Liver (tissue), 9 donors: Measurements from ENCODE around the gene PMS1. TPM values are rescaled to one million over a fixed set of nuclear protein-coding genes. Genes with fewer than 3 reads are reported as not detected.

Experiments used
- DNase-seq: peaks from one replicate; pipeline ENCODE4 v3.0.0-alpha.2; 2017; ENCODE audit warnings: low spot score
- H3K27ac ChIP-seq, 2 donors: one replicate each; pipeline ENCODE4 v1.7.0; 2013; ENCODE audit warnings: inconsistent platforms in 2 of 2, low read length in 2 of 2, control low read depth in 1 of 2, low read depth in 1 of 2, mild to moderate bottlenecking in 1 of 2
- H3K27me3 ChIP-seq, 4 donors: one replicate each; pipeline versions ENCODE4 v1.6.1 to v1.7.0; 2013; ENCODE audit warnings: low read length in 3 of 4, inconsistent platforms in 1 of 4, mild to moderate bottlenecking in 1 of 4, moderate library complexity in 1 of 4; ENCODE audit not compliant: control insufficient read depth in 4 of 4, insufficient read depth in 4 of 4
- H3K36me3 ChIP-seq, 4 donors: one replicate each; pipeline versions ENCODE4 v1.6.1 to v1.7.0; 2013; ENCODE audit warnings: low read length in 3 of 4, mild to moderate bottlenecking in 3 of 4, low read depth in 1 of 4, moderate library complexity in 1 of 4; ENCODE audit not compliant: control insufficient read depth in 4 of 4, insufficient read depth in 3 of 4
- H3K4me1 ChIP-seq, 4 donors: one replicate each; pipeline versions ENCODE4 v1.6.1 to v1.7.0; 2013; ENCODE audit warnings: low read length in 3 of 4, mild to moderate bottlenecking in 3 of 4, moderate library complexity in 1 of 4; ENCODE audit not compliant: control insufficient read depth in 4 of 4, insufficient read depth in 4 of 4
- H3K4me3 ChIP-seq, 3 donors: one replicate each; pipeline versions ENCODE4 v1.6.1 to v1.7.0; 2013; ENCODE audit warnings: low read length in 3 of 3, control low read depth in 1 of 3, low read depth in 1 of 3, mild to moderate bottlenecking in 1 of 3
- H3K9ac ChIP-seq, 2 donors: one replicate each; pipeline ENCODE4 v1.7.0; 2013; ENCODE audit warnings: low read length in 2 of 2, mild to moderate bottlenecking in 2 of 2, moderate library complexity in 2 of 2, control low read depth in 1 of 2, low read depth in 1 of 2
- H3K9me3 ChIP-seq, 4 donors: one replicate each; pipeline versions ENCODE4 v1.6.1 to v1.7.0; 2013; ENCODE audit warnings: low read length in 3 of 4; ENCODE audit not compliant: control insufficient read depth in 4 of 4
- EGR1 ChIP-seq, 2 donors: IDR thresholded peaks; 2 replicates each; pipeline ENCODE4 v1.6.1; 2016 to 2018; ENCODE audit warnings: antibody characterized with exemption in 2 of 2, low read depth in 2 of 2
- FOXA1 ChIP-seq: IDR thresholded peaks from 2 replicates; pipeline ENCODE4 v1.6.1; 2016; ENCODE audit warnings: antibody characterized with exemption
- FOXA2 ChIP-seq: IDR thresholded peaks from 2 replicates; pipeline ENCODE4 v1.6.1; 2016; ENCODE audit warnings: antibody characterized with exemption
- HNF4G ChIP-seq: IDR thresholded peaks from 2 replicates; pipeline ENCODE4 v1.6.1; 2016; ENCODE audit warnings: antibody characterized with exemption
- JUND ChIP-seq, 2 donors: IDR thresholded peaks; 2 replicates each; pipeline ENCODE4 v1.6.1; 2016; ENCODE audit warnings: antibody characterized with exemption in 2 of 2
- NR2F2 ChIP-seq: IDR thresholded peaks from 2 replicates; pipeline ENCODE4 v1.6.1; 2016; ENCODE audit warnings: antibody characterized with exemption
- RAD21 ChIP-seq, 2 donors: IDR thresholded peaks; 2 replicates each; pipeline ENCODE4 v1.6.1; 2016; ENCODE audit warnings: antibody characterized with exemption in 2 of 2, mild to moderate bottlenecking in 2 of 2
- RXRA ChIP-seq, 2 donors: IDR thresholded peaks; 2 replicates each; pipeline ENCODE4 v1.6.1; 2017 to 2018; ENCODE audit warnings: antibody characterized with exemption in 2 of 2, mild to moderate bottlenecking in 1 of 2
- TAF1 ChIP-seq: conservative IDR thresholded peaks from 2 replicates; pipeline ENCODE4 v1.6.1; 2016; ENCODE audit warnings: antibody characterized with exemption, mild to moderate bottlenecking
- YY1 ChIP-seq: IDR thresholded peaks from 2 replicates; pipeline ENCODE4 v1.6.1; 2016; ENCODE audit warnings: antibody characterized with exemption, mild to moderate bottlenecking
- WGBS: extraction: QIAGEN DNeasy Blood & Tissue Kit; methylation state at CpG from one replicate; pipeline ENCODE4 v1.1.7; 2013; 5-methylcytosine and 5-hydroxymethylcytosine counted together
- polyA plus RNA-seq, 2 donors: library from polyadenylated mRNA; stranded (reverse) in 1 of 2; unstranded in 1 of 2; fragments of 200-250 nt in 1 of 2; fragments of >200 nt in 1 of 2; fragmentation: Nextera tagmentation in 1 of 2; extraction: Ambion mirVana in 1 of 2; gene quantifications; one replicate each; pipeline versions ENCODE4 v1.2.1 to v1.2.3, GENCODE V29; 2013 to 2015
- total RNA-seq, 2 donors: library from RNA; depleted of rRNA; stranded (reverse); fragments of >200 nt; gene quantifications; one replicate each; pipeline ENCODE4 v1.2.3, GENCODE V29; 2014
- TF ChIP-seq, protein P1 (sequence below): fragments of 150-350 bp; IDR thresholded peaks from 2 replicates; pipeline ENCODE4 v1.5.1; 2017; ENCODE audit warnings: improper control_type of control experiment, low read depth, low read length; ENCODE audit not compliant: missing input control
- TF ChIP-seq, protein P2 (sequence below): IDR thresholded peaks from 2 replicates; pipeline ENCODE4 v1.6.1; 2016; ENCODE audit warnings: antibody characterized with exemption
- TF ChIP-seq, protein P3 (sequence below): IDR thresholded peaks from 2 replicates; pipeline ENCODE4 v1.6.1; 2016; ENCODE audit warnings: antibody characterized with exemption
- TF ChIP-seq, protein P4 (sequence below): IDR thresholded peaks from 2 replicates; pipeline ENCODE4 v1.6.1; 2016; ENCODE audit warnings: antibody characterized with exemption
- TF ChIP-seq, protein P5 (sequence below): IDR thresholded peaks from 2 replicates; pipeline ENCODE4 v1.6.1; 2016; ENCODE audit warnings: antibody characterized with exemption, mild to moderate bottlenecking
- donor health status: healthy.
- donor health status: healthy.
- donor health status: healthy.
- donor health status: healthy.
- donor health status: healthy.

Gene PMS1
- total and polyA plus RNA-seq, 4 donors = 3.0 to 19.2 (median 8.7) TPM

DNA sequence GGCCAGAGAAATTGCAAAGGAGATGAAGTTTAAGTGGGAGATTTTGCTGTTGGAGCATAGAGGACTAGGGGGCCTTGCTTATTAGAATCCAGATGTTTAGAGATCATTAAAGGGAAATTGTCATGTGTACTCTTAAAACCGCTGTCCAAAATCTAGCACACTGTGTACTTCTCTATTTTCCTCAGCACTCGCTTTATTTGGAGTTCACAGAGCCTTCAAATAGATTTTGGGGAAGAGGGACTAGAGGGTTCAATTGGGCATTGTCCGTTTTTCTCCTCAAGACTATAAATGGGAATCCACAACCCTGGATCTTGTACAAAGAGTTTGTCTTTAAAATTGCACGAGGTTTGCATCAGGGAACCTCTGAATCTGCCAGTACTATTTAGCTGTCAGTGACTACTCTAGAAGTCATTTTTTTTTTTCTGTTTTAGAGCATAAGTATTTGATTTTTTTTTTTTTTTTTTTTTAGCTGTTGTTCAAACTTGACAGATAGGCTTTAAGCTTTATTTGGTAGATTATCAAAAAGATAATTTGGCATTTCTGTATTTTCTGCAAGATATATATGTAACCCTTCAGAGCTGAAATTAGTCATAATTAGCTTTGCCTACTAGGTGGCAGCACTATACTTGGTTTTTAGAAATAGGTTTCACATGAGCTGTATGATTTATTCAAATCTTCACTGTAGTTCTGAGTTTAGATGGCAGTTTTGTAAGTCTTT is 14.2 kb downstream of the PMS1 start:
- no peaks in the 10 kb centered on the region for H3K4me1 ChIP-seq
- no peak overlapping the region for H3K9ac ChIP-seq
- DNase-seq = no peak
- WGBS = 74% methylated on average over 4 of the region's 4 CpGs
- peaks cover 2 to 19% (median 9%) of the 10 kb centered on the region in 4 donors for H3K36me3 ChIP-seq
- H3K27me3 ChIP-seq = no peaks in the 10 kb centered on the region
- no peaks in the 10 kb centered on the region for H3K9me3 ChIP-seq
- H3K27ac ChIP-seq = no peak overlapping the region
- H3K4me3 ChIP-seq = no peak overlapping the region
- TF ChIP-seq, protein P1, sequence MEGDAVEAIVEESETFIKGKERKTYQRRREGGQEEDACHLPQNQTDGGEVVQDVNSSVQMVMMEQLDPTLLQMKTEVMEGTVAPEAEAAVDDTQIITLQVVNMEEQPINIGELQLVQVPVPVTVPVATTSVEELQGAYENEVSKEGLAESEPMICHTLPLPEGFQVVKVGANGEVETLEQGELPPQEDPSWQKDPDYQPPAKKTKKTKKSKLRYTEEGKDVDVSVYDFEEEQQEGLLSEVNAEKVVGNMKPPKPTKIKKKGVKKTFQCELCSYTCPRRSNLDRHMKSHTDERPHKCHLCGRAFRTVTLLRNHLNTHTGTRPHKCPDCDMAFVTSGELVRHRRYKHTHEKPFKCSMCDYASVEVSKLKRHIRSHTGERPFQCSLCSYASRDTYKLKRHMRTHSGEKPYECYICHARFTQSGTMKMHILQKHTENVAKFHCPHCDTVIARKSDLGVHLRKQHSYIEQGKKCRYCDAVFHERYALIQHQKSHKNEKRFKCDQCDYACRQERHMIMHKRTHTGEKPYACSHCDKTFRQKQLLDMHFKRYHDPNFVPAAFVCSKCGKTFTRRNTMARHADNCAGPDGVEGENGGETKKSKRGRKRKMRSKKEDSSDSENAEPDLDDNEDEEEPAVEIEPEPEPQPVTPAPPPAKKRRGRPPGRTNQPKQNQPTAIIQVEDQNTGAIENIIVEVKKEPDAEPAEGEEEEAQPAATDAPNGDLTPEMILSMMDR = peak; percentile 36
- peak; percentile 56 to 68 for TF ChIP-seq RAD21 (IDR thresholded peaks at IDR 0.05)
- TF ChIP-seq, protein P2, sequence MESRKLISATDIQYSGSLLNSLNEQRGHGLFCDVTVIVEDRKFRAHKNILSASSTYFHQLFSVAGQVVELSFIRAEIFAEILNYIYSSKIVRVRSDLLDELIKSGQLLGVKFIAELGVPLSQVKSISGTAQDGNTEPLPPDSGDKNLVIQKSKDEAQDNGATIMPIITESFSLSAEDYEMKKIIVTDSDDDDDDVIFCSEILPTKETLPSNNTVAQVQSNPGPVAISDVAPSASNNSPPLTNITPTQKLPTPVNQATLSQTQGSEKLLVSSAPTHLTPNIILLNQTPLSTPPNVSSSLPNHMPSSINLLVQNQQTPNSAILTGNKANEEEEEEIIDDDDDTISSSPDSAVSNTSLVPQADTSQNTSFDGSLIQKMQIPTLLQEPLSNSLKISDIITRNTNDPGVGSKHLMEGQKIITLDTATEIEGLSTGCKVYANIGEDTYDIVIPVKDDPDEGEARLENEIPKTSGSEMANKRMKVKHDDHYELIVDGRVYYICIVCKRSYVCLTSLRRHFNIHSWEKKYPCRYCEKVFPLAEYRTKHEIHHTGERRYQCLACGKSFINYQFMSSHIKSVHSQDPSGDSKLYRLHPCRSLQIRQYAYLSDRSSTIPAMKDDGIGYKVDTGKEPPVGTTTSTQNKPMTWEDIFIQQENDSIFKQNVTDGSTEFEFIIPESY = no peak

DNA sequence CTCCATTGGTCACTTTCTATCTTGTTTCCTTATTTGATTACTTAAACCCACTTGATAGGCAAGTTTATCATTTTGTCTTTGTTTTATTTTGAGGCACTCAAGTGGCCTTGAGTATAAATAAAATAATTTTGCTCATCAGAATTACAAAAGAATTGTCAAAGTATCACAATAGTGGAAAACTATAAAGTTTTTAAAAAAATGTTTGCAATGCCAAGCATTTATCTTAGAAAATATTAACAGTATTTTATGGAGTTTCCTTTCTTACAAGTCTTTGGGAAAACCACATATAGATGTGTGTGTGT is 14.7 kb downstream of the PMS1 start:
- H3K4me1 ChIP-seq = no peaks in the 10 kb centered on the region
- no peak for TF ChIP-seq FOXA1
- H3K27me3 ChIP-seq = no peaks in the 10 kb centered on the region
- peaks cover 0 to 19% (median 7%) of the 10 kb centered on the region in 4 donors for H3K36me3 ChIP-seq
- no peak overlapping the region for H3K4me3 ChIP-seq
- H3K27ac ChIP-seq = no peak overlapping the region
- DNase-seq = no peak
- no peaks in the 10 kb centered on the region for H3K9me3 ChIP-seq
- H3K9ac ChIP-seq = no peak overlapping the region

DNA sequence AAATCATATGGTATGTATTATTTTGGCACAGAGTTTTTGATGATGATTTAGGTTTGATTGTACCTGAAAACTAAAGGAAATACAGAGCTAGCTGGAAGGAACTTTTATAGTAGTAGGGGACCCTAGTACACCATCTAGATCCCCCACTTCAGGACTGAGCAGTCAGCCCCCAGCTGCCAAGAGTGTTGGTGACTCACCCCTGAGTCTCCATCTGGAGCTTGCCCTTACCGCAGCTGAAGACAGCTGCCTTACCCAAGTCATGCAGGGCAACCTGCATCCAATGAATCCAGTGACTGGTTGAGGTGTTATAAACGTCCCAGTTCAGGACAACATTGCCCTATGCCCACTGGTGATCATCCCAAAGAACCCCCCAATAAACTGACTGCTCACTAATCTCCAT is 15.3 kb downstream of the PMS1 start:
- no peak for DNase-seq
- H3K27ac ChIP-seq = no peak overlapping the region
- no peak overlapping the region for H3K4me3 ChIP-seq
- no peak overlapping the region for H3K9ac ChIP-seq
- TF ChIP-seq TAF1 = no peak
- TF ChIP-seq FOXA1 = no peak
- TF ChIP-seq, protein P2 = no peak
- no peak for TF ChIP-seq NR2F2
- TF ChIP-seq FOXA2 = no peak
- TF ChIP-seq HNF4G = no peak
- TF ChIP-seq, protein P3, sequence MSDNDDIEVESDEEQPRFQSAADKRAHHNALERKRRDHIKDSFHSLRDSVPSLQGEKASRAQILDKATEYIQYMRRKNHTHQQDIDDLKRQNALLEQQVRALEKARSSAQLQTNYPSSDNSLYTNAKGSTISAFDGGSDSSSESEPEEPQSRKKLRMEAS = no peak
- TF ChIP-seq, protein P4, sequence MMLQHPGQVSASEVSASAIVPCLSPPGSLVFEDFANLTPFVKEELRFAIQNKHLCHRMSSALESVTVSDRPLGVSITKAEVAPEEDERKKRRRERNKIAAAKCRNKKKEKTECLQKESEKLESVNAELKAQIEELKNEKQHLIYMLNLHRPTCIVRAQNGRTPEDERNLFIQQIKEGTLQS = no peak
- TF ChIP-seq, protein P1 = no peak
- TF ChIP-seq EGR1 (IDR thresholded peaks at IDR 0.05; ENCODE audit: low read depth in 2 of 2) = no peak
- TF ChIP-seq YY1 = no peak
- TF ChIP-seq, protein P5, sequence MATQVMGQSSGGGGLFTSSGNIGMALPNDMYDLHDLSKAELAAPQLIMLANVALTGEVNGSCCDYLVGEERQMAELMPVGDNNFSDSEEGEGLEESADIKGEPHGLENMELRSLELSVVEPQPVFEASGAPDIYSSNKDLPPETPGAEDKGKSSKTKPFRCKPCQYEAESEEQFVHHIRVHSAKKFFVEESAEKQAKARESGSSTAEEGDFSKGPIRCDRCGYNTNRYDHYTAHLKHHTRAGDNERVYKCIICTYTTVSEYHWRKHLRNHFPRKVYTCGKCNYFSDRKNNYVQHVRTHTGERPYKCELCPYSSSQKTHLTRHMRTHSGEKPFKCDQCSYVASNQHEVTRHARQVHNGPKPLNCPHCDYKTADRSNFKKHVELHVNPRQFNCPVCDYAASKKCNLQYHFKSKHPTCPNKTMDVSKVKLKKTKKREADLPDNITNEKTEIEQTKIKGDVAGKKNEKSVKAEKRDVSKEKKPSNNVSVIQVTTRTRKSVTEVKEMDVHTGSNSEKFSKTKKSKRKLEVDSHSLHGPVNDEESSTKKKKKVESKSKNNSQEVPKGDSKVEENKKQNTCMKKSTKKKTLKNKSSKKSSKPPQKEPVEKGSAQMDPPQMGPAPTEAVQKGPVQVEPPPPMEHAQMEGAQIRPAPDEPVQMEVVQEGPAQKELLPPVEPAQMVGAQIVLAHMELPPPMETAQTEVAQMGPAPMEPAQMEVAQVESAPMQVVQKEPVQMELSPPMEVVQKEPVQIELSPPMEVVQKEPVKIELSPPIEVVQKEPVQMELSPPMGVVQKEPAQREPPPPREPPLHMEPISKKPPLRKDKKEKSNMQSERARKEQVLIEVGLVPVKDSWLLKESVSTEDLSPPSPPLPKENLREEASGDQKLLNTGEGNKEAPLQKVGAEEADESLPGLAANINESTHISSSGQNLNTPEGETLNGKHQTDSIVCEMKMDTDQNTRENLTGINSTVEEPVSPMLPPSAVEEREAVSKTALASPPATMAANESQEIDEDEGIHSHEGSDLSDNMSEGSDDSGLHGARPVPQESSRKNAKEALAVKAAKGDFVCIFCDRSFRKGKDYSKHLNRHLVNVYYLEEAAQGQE = no peak
- TF ChIP-seq JUND (IDR thresholded peaks at IDR 0.05) = no peak
- no peak for TF ChIP-seq RAD21 (IDR thresholded peaks at IDR 0.05)
- TF ChIP-seq RXRA (IDR thresholded peaks at IDR 0.05) = no peak
- no peaks in the 10 kb centered on the region for H3K4me1 ChIP-seq
- WGBS = 88% methylated on average over 2 of the region's 2 CpGs
- H3K36me3 ChIP-seq = peaks cover 0 to 19% (median 5%) of the 10 kb centered on the region in 4 donors
- no peaks in the 10 kb centered on the region for H3K9me3 ChIP-seq
- no peaks in the 10 kb centered on the region for H3K27me3 ChIP-seq
